CD14-positive monocyte (primary cell): ENCODE measurements around the gene GLA. TPM values are rescaled to one million over a fixed set of nuclear protein-coding genes. Genes with fewer than 3 reads are reported as not detected.

Source experiments
- DNase-seq, 3 donors: peaks; one replicate each; pipeline ENCODE4 v3.0.0-alpha.2; 2011 to 2022
- H2AFZ ChIP-seq: 2 replicates; pipeline ENCODE4 v1.6.0; 2012; ENCODE audit warnings: mild to moderate bottlenecking, low read depth, low read length, inconsistent platforms; ENCODE audit not compliant: insufficient read depth, poor library complexity, severe bottlenecking
- H3K27ac ChIP-seq, 2 donors: 1 replicate in 1 of 2; 2 replicates in 1 of 2; pipeline ENCODE4 v1.5.1; 2012 to 2013; ENCODE audit warnings: low read length in 2 of 2, control low read depth in 1 of 2, inconsistent platforms in 1 of 2, low read depth in 1 of 2, mild to moderate bottlenecking in 1 of 2
- H3K27me3 ChIP-seq, 2 donors: one replicate each; pipeline versions ENCODE4 v1.6.0 to v1.6.1; 2011 to 2013; ENCODE audit warnings: low read length in 2 of 2; ENCODE audit not compliant: control insufficient read depth in 2 of 2, insufficient read depth in 2 of 2
- H3K36me3 ChIP-seq, 2 donors: replicated peaks in 1 of 2; 1 replicate in 1 of 2; 2 replicates in 1 of 2; pipeline versions ENCODE4 v1.5.1 to v1.6.1; 2012 to 2013; ENCODE audit warnings: low read length in 2 of 2, control low read depth in 1 of 2, inconsistent platforms in 1 of 2, mild to moderate bottlenecking in 1 of 2; ENCODE audit not compliant: insufficient read depth in 2 of 2, control insufficient read depth in 1 of 2
- H3K4me1 ChIP-seq, 2 donors: 1 replicate in 1 of 2; 2 replicates in 1 of 2; pipeline versions ENCODE4 v1.5.1 to v1.6.1; 2012 to 2013; ENCODE audit warnings: low read length in 2 of 2, control low read depth in 1 of 2, inconsistent platforms in 1 of 2, mild to moderate bottlenecking in 1 of 2, moderate library complexity in 1 of 2; ENCODE audit not compliant: insufficient read depth in 2 of 2, control insufficient read depth in 1 of 2
- H3K4me2 ChIP-seq: replicated peaks from 2 replicates; pipeline ENCODE3; 2012; ENCODE audit warnings: low read length, moderate library complexity, mild to moderate bottlenecking; ENCODE audit not compliant: poor library complexity, severe bottlenecking; ENCODE audit errors: extremely low read depth
- H3K4me3 ChIP-seq, 3 experiments: fragments of 200-600 bp in 1 of 3; sonication (generic) in 1 of 3; replicated peaks in 1 of 3; 1 replicate in 2 of 3; 2 replicates in 1 of 3; pipeline ENCODE4 v1.5.1; 2011 to 2013; ENCODE audit warnings: low read length in 3 of 3, mild to moderate bottlenecking in 3 of 3, control low read depth in 2 of 3, low read depth in 2 of 3, inconsistent platforms in 1 of 3, moderate library complexity in 1 of 3
- H3K79me2 ChIP-seq: 2 replicates; pipeline ENCODE4 v1.6.0; 2012; ENCODE audit warnings: mild to moderate bottlenecking, control low read depth, inconsistent platforms, low read length, moderate library complexity; ENCODE audit not compliant: insufficient read depth
- H3K9ac ChIP-seq: 2 replicates; pipeline ENCODE4 v1.6.0; 2017; ENCODE audit warnings: low read length, mild to moderate bottlenecking; ENCODE audit not compliant: insufficient read depth, poor library complexity, severe bottlenecking
- H3K9me3 ChIP-seq, 2 donors: replicated peaks in 1 of 2; 1 replicate in 1 of 2; 2 replicates in 1 of 2; pipeline versions ENCODE4 v1.5.1 to v1.6.1; 2012 to 2013; ENCODE audit warnings: low read length in 2 of 2, control low read depth in 1 of 2; ENCODE audit not compliant: control insufficient read depth in 1 of 2, insufficient read depth in 1 of 2
- H4K20me1 ChIP-seq: 2 replicates; pipeline ENCODE4 v1.6.0; 2012; ENCODE audit warnings: mild to moderate bottlenecking, low read length, control low read depth, moderate library complexity; ENCODE audit not compliant: insufficient read depth
- H3K27ac Mint-ChIP-seq, 7 donors: one replicate each; pipeline ENCODE4 v1.8.0; 2020; ENCODE audit warnings: mild to moderate bottlenecking in 7 of 7, mixed read lengths in 7 of 7, moderate library complexity in 6 of 7, inconsistent platforms in 2 of 7
- H3K27me3 Mint-ChIP-seq, 3 donors: one replicate each; pipeline ENCODE4 v1.8.0; 2021 to 2022; ENCODE audit warnings: low read depth in 3 of 3, mild to moderate bottlenecking in 3 of 3, mixed read lengths in 3 of 3, moderate library complexity in 3 of 3, inconsistent platforms in 1 of 3
- H3K36me3 Mint-ChIP-seq, 2 donors: one replicate each; pipeline ENCODE4 v1.8.0; 2020; ENCODE audit warnings: mixed read lengths in 2 of 2, inconsistent platforms in 1 of 2, mild to moderate bottlenecking in 1 of 2
- H3K4me1 Mint-ChIP-seq: one replicate; pipeline ENCODE4 v1.8.0; 2020; ENCODE audit warnings: mild to moderate bottlenecking, mixed read lengths
- H3K4me3 Mint-ChIP-seq, 2 donors: one replicate each; pipeline ENCODE4 v1.8.0; 2020; ENCODE audit warnings: mild to moderate bottlenecking in 2 of 2, mixed read lengths in 2 of 2, moderate library complexity in 1 of 2
- H3K9me3 Mint-ChIP-seq, 7 donors: one replicate each; pipeline ENCODE4 v1.8.0; 2020 to 2022; ENCODE audit warnings: mixed read lengths in 7 of 7, mild to moderate bottlenecking in 6 of 7, moderate library complexity in 6 of 7, inconsistent platforms in 2 of 7
- CTCF ChIP-seq: fragments of 200-600 bp; IDR thresholded peaks from one replicate; pipeline ENCODE4 v1.8.0; 2022; ENCODE audit warnings: antibody characterized with exemption, mild to moderate bottlenecking
- WGBS: methylation state at CpG from one replicate; pipeline ENCODE4 v1.1.5; 2013; ENCODE audit warnings: missing lambda C conversion rate; ENCODE audit not compliant: insufficient coverage; 5-methylcytosine and 5-hydroxymethylcytosine counted together
- intact Hi-C, 2 donors: fragments of 100-400 bp; cut with micrococcal nuclease; formaldehyde crosslinking; loops; one replicate each; pipeline versions ENCODE4 v1.15.0 to v1.15.1; 2023
- polyA plus RNA-seq, 3 donors: library from polyadenylated mRNA; depleted of rRNA in 1 of 3; unstranded in 2 of 3; stranded (reverse) in 1 of 3; fragments of 300-500 nt in 2 of 3; fragments of >200 nt in 1 of 3; fragmentation: Illumina TruSeq in 2 of 3; gene quantifications; 1 replicate in 2 of 3; 2 replicates in 1 of 3; pipeline ENCODE4 v1.2.3, GENCODE V29; 2012 to 2021

Gene GLA
- polyA plus RNA-seq, 3 donors, result 64.0 to 101 (median 80.0) TPM

- peaks cover 58% of the 10 kb centered on the region for H3K79me2 ChIP-seq
- H3K27ac Mint-ChIP-seq, result peak overlapping the region in 6 of 7 donors; percentile 25 to 85 (median 72)
- H3K9me3 Mint-ChIP-seq, result no peaks in the 10 kb centered on the region
- H3K4me3 ChIP-seq, result no peak overlapping the region
- no peaks in the 10 kb centered on the region for H3K9me3 ChIP-seq
- H3K27me3 Mint-ChIP-seq, result peaks cover 0 to 1% (median 0%) of the 10 kb centered on the region in 3 donors
- no peak overlapping the region for H3K4me3 Mint-ChIP-seq
- peaks cover 8% of the 10 kb centered on the region for H4K20me1 ChIP-seq
- no peak overlapping the region for H3K9ac ChIP-seq
- DNase-seq, result peak in 2 of 3 donors; percentile 12 to 24
- H3K4me1 ChIP-seq, result peaks cover 10 to 12% of the 10 kb centered on the region in 2 donors
- no CpG with 5 or more reads among the region's 1 CpG for WGBS
- no peak overlapping the region for H3K4me2 ChIP-seq
- H3K36me3 ChIP-seq, result peaks cover 15 to 33% of the 10 kb centered on the region in 2 donors
- no peak for TF ChIP-seq CTCF
- intact Hi-C loops, result no loop called here
- peak overlapping the region in 1 of 2 donors; percentile 63 for H3K27ac ChIP-seq
- H3K4me1 Mint-ChIP-seq, result peaks cover 6% of the 10 kb centered on the region
- H3K27me3 ChIP-seq, result no peaks in the 10 kb centered on the region
- H2AFZ ChIP-seq, result peak overlapping the region; percentile 69
- H3K36me3 Mint-ChIP-seq, result peaks cover 15 to 17% of the 10 kb centered on the region in 2 donors
Measured at GRCh38 chrX:101377547-101377946, 30.2 kb downstream of the GLA start.

GRCh38 chrX:101370888-101371504 is 36.7 kb downstream of the GLA start:
- peak overlapping the region in 2 of 7 donors; percentile 59 to 60 for H3K27ac Mint-ChIP-seq
- no peaks in the 10 kb centered on the region for H3K27me3 ChIP-seq
- H3K4me3 ChIP-seq, result no peak overlapping the region
- H3K4me2 ChIP-seq, result no peak overlapping the region
- H3K36me3 ChIP-seq, result peaks cover 56 to 88% of the 10 kb centered on the region in 2 donors
- no peak for DNase-seq
- 70% methylated on average over 2 of the region's 3 CpGs for WGBS
- H3K79me2 ChIP-seq, result peaks cover 8% of the 10 kb centered on the region
- no peaks in the 10 kb centered on the region for H3K9me3 Mint-ChIP-seq
- no peak overlapping the region for H2AFZ ChIP-seq
- no peak overlapping the region for H3K4me3 Mint-ChIP-seq
- H3K4me1 Mint-ChIP-seq, result peaks cover 4% of the 10 kb centered on the region
- H3K9me3 ChIP-seq, result no peaks in the 10 kb centered on the region
- no peak overlapping the region for H3K27ac ChIP-seq
- intact Hi-C loops, result no loop called here
- peaks cover 12% of the 10 kb centered on the region for H4K20me1 ChIP-seq
- no peaks in the 10 kb centered on the region for H3K27me3 Mint-ChIP-seq
- no peaks in the 10 kb centered on the region for H3K4me1 ChIP-seq
- no peak overlapping the region for H3K9ac ChIP-seq
- peaks cover 43 to 44% of the 10 kb centered on the region in 2 donors for H3K36me3 Mint-ChIP-seq
- TF ChIP-seq CTCF, result no peak
